Activated CD4-positive, alpha-beta memory T cell treated with anti-CD3 and anti-CD28 coated beads for 36 hours (primary cell): ENCODE data around the gene AK8. TPM values are rescaled to one million over a fixed set of nuclear protein-coding genes. Genes with fewer than 3 reads are reported as not detected.

Experiments used
- CTCF ChIA-PET: fragments of 350-600 bp; sonication (Branson Sonifier 250); formaldehyde crosslinking; loops from one replicate; lab custom pipeline; 2021; ENCODE audit warnings: antibody characterized with exemption, inconsistent platforms; lab: Charles Lee
- POLR2A ChIA-PET: fragments of 350-600 bp; sonication (Branson Sonifier 250); formaldehyde crosslinking; loops from one replicate; lab custom pipeline; 2021; ENCODE audit warnings: antibody characterized with exemption; lab: Charles Lee
- DNase-seq: peaks from one replicate; pipeline ENCODE4 v3.0.0-alpha.2; 2020
- H3K27ac Mint-ChIP-seq: one replicate; pipeline ENCODE4 v1.8.0; 2021; ENCODE audit warnings: mixed read lengths
- H3K27me3 Mint-ChIP-seq: one replicate; pipeline ENCODE4 v1.8.0; 2021; ENCODE audit warnings: mixed read lengths
- H3K36me3 Mint-ChIP-seq: one replicate; pipeline ENCODE4 v1.8.0; 2021; ENCODE audit warnings: mixed read lengths
- H3K4me1 Mint-ChIP-seq: one replicate; pipeline ENCODE4 v1.8.0; 2021; ENCODE audit warnings: low read depth, mixed read lengths
- H3K4me3 Mint-ChIP-seq: one replicate; pipeline ENCODE4 v1.8.0; 2021; ENCODE audit warnings: mild to moderate bottlenecking, mixed read lengths
- H3K9me3 Mint-ChIP-seq: one replicate; pipeline ENCODE4 v1.8.0; 2021; ENCODE audit warnings: mixed read lengths
- intact Hi-C: fragments of 100-400 bp; cut with micrococcal nuclease; formaldehyde crosslinking; loops from one replicate; pipeline ENCODE4 v1.15.1; 2023
- total RNA-seq, 2 experiments: library from RNA; stranded (reverse); gene quantifications; one replicate each; pipeline ENCODE4 v1.2.3, GENCODE V29; 2021

The AK8 gene
- total RNA-seq, 2 experiments from 2014 or later, result 0.10 to 0.39 TPM

GRCh38 chr9:132886334-132886725, 8.2 kb upstream of the AK8 start:
- H3K27ac Mint-ChIP-seq, result no peak overlapping the region
- DNase-seq, result no peak
- intact Hi-C loops, result no loop called here
- no peaks in the 10 kb centered on the region for H3K36me3 Mint-ChIP-seq
- H3K9me3 Mint-ChIP-seq, result no peaks in the 10 kb centered on the region
- ChIA-PET POLR2A (no interaction called here), CTCF (no interaction called here)
- peaks cover 3% of the 10 kb centered on the region for H3K4me1 Mint-ChIP-seq
- no peaks in the 10 kb centered on the region for H3K27me3 Mint-ChIP-seq
- H3K4me3 Mint-ChIP-seq, result no peak overlapping the region

- no peak overlapping the region for H3K27ac Mint-ChIP-seq
- CTCF ChIA-PET, result no interaction called here
- no peaks in the 10 kb centered on the region for H3K9me3 Mint-ChIP-seq
Observed at GRCh38 chr9:132885720-132886333, 7.7 kb upstream of the AK8 start.

GRCh38 chr9:132883349-132884294, 5.5 kb upstream of the AK8 start:
- DNase-seq, result no peak
- Mint-ChIP-seq H3K4me1 (peaks cover 14% of the 10 kb centered on the region), H3K27ac (no peak overlapping the region), H3K9me3 (no peaks in the 10 kb centered on the region), H3K27me3 (no peaks in the 10 kb centered on the region), H3K36me3 (no peaks in the 10 kb centered on the region), H3K4me3 (no peak overlapping the region)
- ChIA-PET POLR2A (no interaction called here), CTCF (interaction anchor here (0.9 to 1.2 kb wide), 2 partner anchors 16 to 18 kb away, joined by 3 to 4 read pairs; no protein-coding TSS in a partner anchor)
- intact Hi-C loops, result no loop called here

More at GRCh38 chr9:132885720-132886333, 7.7 kb upstream of the AK8 start:
- POLR2A ChIA-PET, result no interaction called here
- Mint-ChIP-seq H3K4me1 (peaks cover 3% of the 10 kb centered on the region), H3K36me3 (no peaks in the 10 kb centered on the region), H3K27me3 (no peaks in the 10 kb centered on the region), H3K4me3 (no peak overlapping the region)
- intact Hi-C loops, result no loop called here
- no peak for DNase-seq

- Mint-ChIP-seq H3K27me3 (no peaks in the 10 kb centered on the region), H3K4me3 (no peak overlapping the region), H3K9me3 (no peaks in the 10 kb centered on the region), H3K27ac (no peak overlapping the region), H3K36me3 (no peaks in the 10 kb centered on the region), H3K4me1 (peaks cover 14% of the 10 kb centered on the region)
- intact Hi-C loops, result no loop called here
- ChIA-PET POLR2A (no interaction called here), CTCF (interaction anchor here (0.9 to 1.2 kb wide), 3 partner anchors 17 to 20 kb away, joined by 3 to 4 read pairs (median 3); no protein-coding TSS in a partner anchor)
- DNase-seq, result no peak
Observed at GRCh38 chr9:132882616-132883015, 4.5 kb upstream of the AK8 start.

- no peak overlapping the region for H3K4me3 Mint-ChIP-seq
- no peak overlapping the region for H3K27ac Mint-ChIP-seq
- CTCF ChIA-PET, result interaction anchor here (1.0 to 1.2 kb wide), 2 partner anchors 21 to 23 kb away, joined by 3 to 4 read pairs; no protein-coding TSS in a partner anchor
- H3K27me3 Mint-ChIP-seq, result no peaks in the 10 kb centered on the region
- POLR2A ChIA-PET, result no interaction called here
- intact Hi-C loops, result no loop called here
- H3K36me3 Mint-ChIP-seq, result no peaks in the 10 kb centered on the region
- no peak for DNase-seq
- no peaks in the 10 kb centered on the region for H3K9me3 Mint-ChIP-seq
- H3K4me1 Mint-ChIP-seq, result peaks cover 16% of the 10 kb centered on the region
Observed at GRCh38 chr9:132881826-132882225, 3.7 kb upstream of the AK8 start.

- POLR2A ChIA-PET, result no interaction called here
Observed at GRCh38 chr9:132880324-132880661, 2.2 kb upstream of the AK8 start.

GRCh38 chr9:132879457-132880323, 1.6 kb upstream of the AK8 start:
- no peaks in the 10 kb centered on the region for H3K27me3 Mint-ChIP-seq
- intact Hi-C loops, result loop anchor here (2.0 kb wide), 1 partner anchor 65 kb away; the partner anchor contains the start of gene TSC1
- no peaks in the 10 kb centered on the region for H3K36me3 Mint-ChIP-seq
- H3K9me3 Mint-ChIP-seq, result no peaks in the 10 kb centered on the region
- ChIA-PET CTCF (interaction anchor here (0.8 to 1.3 kb wide), 2 partner anchors 22 to 45 kb away, joined by 4 to 7 read pairs; no protein-coding TSS in a partner anchor), POLR2A (no interaction called here)
- H3K4me3 Mint-ChIP-seq, result peak overlapping the region; percentile 73
- no peak overlapping the region for H3K27ac Mint-ChIP-seq
- peaks cover 16% of the 10 kb centered on the region for H3K4me1 Mint-ChIP-seq
- no peak for DNase-seq

More at GRCh38 chr9:132880324-132880661, 2.2 kb upstream of the AK8 start:
- Mint-ChIP-seq H3K4me1 (peaks cover 16% of the 10 kb centered on the region), H3K4me3 (no peak overlapping the region), H3K36me3 (no peaks in the 10 kb centered on the region), H3K9me3 (no peaks in the 10 kb centered on the region), H3K27ac (no peak overlapping the region), H3K27me3 (no peaks in the 10 kb centered on the region)
- intact Hi-C loops, result no loop called here
- no peak for DNase-seq
- CTCF ChIA-PET, result interaction anchor here (0.7 to 0.8 kb wide), 2 partner anchors 19 to 44 kb away, joined by 4 read pairs; no protein-coding TSS in a partner anchor

GRCh38 chr9:132878695-132879456, 792 bp upstream of the AK8 start, which contains the start of gene SPACA9:
Gene SPACA9 (plus strand): TSS chr9:132878898. CDS start chr9:132883948, 5,050 bp downstream.
- no peaks in the 10 kb centered on the region for H3K27me3 Mint-ChIP-seq
- intact Hi-C loops, result loop anchor here (2.0 kb wide), 1 partner anchor 66 kb away; the partner anchor contains the start of gene TSC1
- peak within 1 kb of the TSS; percentile 8 for H3K27ac Mint-ChIP-seq
- POLR2A ChIA-PET, result interaction anchor here (1.3 kb wide), 1 partner anchor 209 kb away, joined by 5 read pairs; the partner anchor contains the start of genes DDX31 and GTF3C4
- H3K4me1 Mint-ChIP-seq, result peaks cover 17% of the 10 kb centered on the region
- peak; percentile 53 for DNase-seq
- H3K36me3 Mint-ChIP-seq, result no peaks in the 10 kb centered on the region
- CTCF ChIA-PET, result interaction anchor here (0.5 to 1.3 kb wide), 2 partner anchors 23 to 110 kb away, joined by 3 to 7 read pairs; no protein-coding TSS in a partner anchor
- no peaks in the 10 kb centered on the region for H3K9me3 Mint-ChIP-seq
- H3K4me3 Mint-ChIP-seq, result peak within 1 kb of the TSS; percentile 73

GRCh38 chr9:132877458-132877823, 643 bp downstream of the AK8 start:
- H3K4me3 Mint-ChIP-seq, result peak overlapping the region; percentile 62
- DNase-seq, result no peak
- no peaks in the 10 kb centered on the region for H3K27me3 Mint-ChIP-seq
- intact Hi-C loops, result no loop called here
- ChIA-PET CTCF (interaction anchor here (1.0 to 1.6 kb wide), 4 partner anchors 23 to 145 kb away, joined by 3 to 4 read pairs (median 3); no protein-coding TSS in a partner anchor), POLR2A (interaction anchor here (0.6 kb wide), 1 partner anchor 63 kb away, joined by 4 read pairs; no protein-coding TSS in a partner anchor)
- no peaks in the 10 kb centered on the region for H3K9me3 Mint-ChIP-seq
- H3K36me3 Mint-ChIP-seq, result no peaks in the 10 kb centered on the region
- H3K4me1 Mint-ChIP-seq, result peaks cover 22% of the 10 kb centered on the region
- H3K27ac Mint-ChIP-seq, result no peak overlapping the region

- no peaks in the 10 kb centered on the region for H3K36me3 Mint-ChIP-seq
- no peaks in the 10 kb centered on the region for H3K27me3 Mint-ChIP-seq
- no peaks in the 10 kb centered on the region for H3K9me3 Mint-ChIP-seq
- H3K27ac Mint-ChIP-seq, result no peak overlapping the region
- peaks cover 22% of the 10 kb centered on the region for H3K4me1 Mint-ChIP-seq
- POLR2A ChIA-PET, result no interaction called here
- H3K4me3 Mint-ChIP-seq, result peak overlapping the region; percentile 62
- intact Hi-C loops, result no loop called here
- CTCF ChIA-PET, result interaction anchor here (1.0 to 1.6 kb wide), 4 partner anchors 23 to 145 kb away, joined by 3 to 4 read pairs (median 3); no protein-coding TSS in a partner anchor
- DNase-seq, result no peak
Observed at GRCh38 chr9:132876849-132877248, 1.2 kb downstream of the AK8 start.
